H9 (cell line): ENCODE measurements around the gene BACH2. TPM values are rescaled to one million over a fixed set of nuclear protein-coding genes. Genes with fewer than 3 reads are reported as not detected.

Experiments used
- DNase-seq: peaks from one replicate; pipeline ENCODE4 v3.0.0-alpha.2; 2017
- H2AFZ ChIP-seq: one replicate; pipeline ENCODE4 v1.6.1; 2013; ENCODE audit warnings: mild to moderate bottlenecking, low read length, control low read depth, moderate library complexity
- H2AK5ac ChIP-seq: 2 replicates; pipeline ENCODE4 v1.6.1; 2013; ENCODE audit warnings: low read length, control low read depth, mixed read lengths; ENCODE audit not compliant: insufficient read length
- H2BK120ac ChIP-seq: one replicate; pipeline ENCODE4 v1.6.1; 2013; ENCODE audit warnings: low read depth, mild to moderate bottlenecking, low read length, control low read depth, inconsistent platforms; ENCODE audit not compliant: poor library complexity, severe bottlenecking
- H2BK12ac ChIP-seq: 2 replicates; pipeline ENCODE4 v1.6.1; 2013; ENCODE audit warnings: low read length, control low read depth, mixed read lengths, low read depth; ENCODE audit not compliant: insufficient read length
- H2BK15ac ChIP-seq: 2 replicates; pipeline ENCODE4 v1.6.1; 2013; ENCODE audit warnings: low read depth, low read length, control low read depth
- H2BK20ac ChIP-seq: one replicate; pipeline ENCODE4 v1.6.1; 2013; ENCODE audit warnings: low read depth, mild to moderate bottlenecking, low read length, control low read depth, inconsistent platforms; ENCODE audit not compliant: poor library complexity, severe bottlenecking
- H2BK5ac ChIP-seq: 2 replicates; pipeline ENCODE4 v1.6.1; 2013; ENCODE audit warnings: low read length, control low read depth, mixed read lengths; ENCODE audit not compliant: insufficient read length
- H3K14ac ChIP-seq: 2 replicates; pipeline ENCODE4 v1.6.1; 2013; ENCODE audit warnings: low read length, control low read depth; ENCODE audit not compliant: insufficient read depth
- H3K18ac ChIP-seq: 2 replicates; pipeline ENCODE4 v1.6.1; 2013; ENCODE audit warnings: low read depth, mild to moderate bottlenecking, mixed read lengths, low read length, control low read depth; ENCODE audit not compliant: insufficient read length
- H3K23ac ChIP-seq: 2 replicates; pipeline ENCODE4 v1.6.1; 2013; ENCODE audit warnings: low read length, control low read depth, mixed read lengths, low read depth; ENCODE audit not compliant: insufficient read length
- H3K23me2 ChIP-seq: 2 replicates; pipeline ENCODE4 v1.6.1; 2013; ENCODE audit warnings: low read depth, mild to moderate bottlenecking, mixed read lengths, low read length, control low read depth; ENCODE audit not compliant: insufficient read length, poor library complexity, severe bottlenecking
- H3K27ac ChIP-seq: 2 replicates; pipeline ENCODE4 v1.5.1; 2013; ENCODE audit warnings: low read length, control low read depth, mixed read lengths, low read depth; ENCODE audit not compliant: insufficient read length
- H3K27me3 ChIP-seq: 2 replicates; pipeline ENCODE4 v1.6.1; 2013; ENCODE audit warnings: low read length, control low read depth, inconsistent platforms; ENCODE audit not compliant: insufficient read depth
- H3K4ac ChIP-seq: 2 replicates; pipeline ENCODE4 v1.6.1; 2013; ENCODE audit warnings: low read depth, mild to moderate bottlenecking, control low read depth, inconsistent platforms, low read length, moderate library complexity
- H3K4me1 ChIP-seq: 2 replicates; pipeline ENCODE4 v1.6.1; 2013; ENCODE audit warnings: low read length, control low read depth, inconsistent platforms; ENCODE audit not compliant: insufficient read depth
- H3K4me2 ChIP-seq: 2 replicates; pipeline ENCODE4 v1.6.1; 2013; ENCODE audit warnings: low read length, control low read depth, mixed read lengths; ENCODE audit not compliant: insufficient read length, insufficient read depth
- H3K56ac ChIP-seq: 2 replicates; pipeline ENCODE4 v1.6.1; 2013; ENCODE audit warnings: low read depth, mild to moderate bottlenecking, mixed read lengths, low read length, control low read depth; ENCODE audit not compliant: insufficient read length
- H3K79me1 ChIP-seq: 2 replicates; pipeline ENCODE4 v1.6.1; 2013; ENCODE audit warnings: low read depth, mild to moderate bottlenecking, moderate library complexity, low read length, control low read depth, inconsistent platforms; ENCODE audit not compliant: insufficient read depth, poor library complexity, severe bottlenecking
- H3K79me2 ChIP-seq: 2 replicates; pipeline ENCODE4 v1.6.1; 2013; ENCODE audit warnings: low read length, control low read depth, inconsistent platforms; ENCODE audit not compliant: insufficient read depth
- H3K9ac ChIP-seq: 2 replicates; pipeline ENCODE4 v1.6.1; 2013; ENCODE audit warnings: low read length, control low read depth, mixed read lengths; ENCODE audit not compliant: insufficient read length; ENCODE audit errors: extremely low read depth
- H3K9me3 ChIP-seq: one replicate; pipeline ENCODE4 v1.6.1; 2013; ENCODE audit warnings: low read depth, low read length, inconsistent platforms; ENCODE audit not compliant: control insufficient read depth
- H3T11ph ChIP-seq: one replicate; pipeline ENCODE4 v1.6.1; 2013; ENCODE audit warnings: mild to moderate bottlenecking, low read length, control low read depth, inconsistent platforms
- H4K20me1 ChIP-seq: one replicate; pipeline ENCODE4 v1.6.1; 2013; ENCODE audit not compliant: control insufficient read depth, insufficient read length, insufficient read depth
- H4K5ac ChIP-seq: 2 replicates; pipeline ENCODE4 v1.6.1; 2013; ENCODE audit warnings: low read depth, mild to moderate bottlenecking, mixed read lengths, low read length, control low read depth; ENCODE audit not compliant: insufficient read length
- H4K8ac ChIP-seq: replicated peaks from 2 replicates; pipeline ENCODE4 v1.6.1; 2013; ENCODE audit warnings: low read length, control low read depth, mixed read lengths, low read depth; ENCODE audit not compliant: insufficient read length
- H4K91ac ChIP-seq: 2 replicates; pipeline ENCODE4 v1.6.1; 2013; ENCODE audit warnings: low read depth, mild to moderate bottlenecking, moderate library complexity, mixed read lengths, low read length, control low read depth; ENCODE audit not compliant: insufficient read length
- H3K27ac Mint-ChIP-seq, 3 experiments: 2 replicates in 2 of 3; 3 replicates in 1 of 3; pipeline ENCODE4 v1.8.0; 2020 to 2021; ENCODE audit warnings: mixed read lengths in 3 of 3, mild to moderate bottlenecking in 1 of 3, moderate library complexity in 1 of 3
- H3K27me3 Mint-ChIP-seq: 2 replicates; pipeline ENCODE4 v1.8.0; 2021; ENCODE audit warnings: low read depth, mild to moderate bottlenecking, moderate library complexity, mixed read lengths
- H3K36me3 Mint-ChIP-seq, 3 experiments: 2 replicates in 2 of 3; 3 replicates in 1 of 3; pipeline ENCODE4 v1.8.0; 2020 to 2021; ENCODE audit warnings: low read depth in 3 of 3, mixed read lengths in 3 of 3; ENCODE audit not compliant: insufficient read depth in 1 of 3
- H3K4me1 Mint-ChIP-seq, 2 experiments: 2 replicates each; pipeline ENCODE4 v1.8.0; 2020; ENCODE audit warnings: mixed read lengths in 2 of 2
- H3K4me3 Mint-ChIP-seq, 2 experiments: 2 replicates in 1 of 2; 3 replicates in 1 of 2; pipeline ENCODE4 v1.8.0; 2020 to 2021; ENCODE audit warnings: mild to moderate bottlenecking in 2 of 2, mixed read lengths in 2 of 2, moderate library complexity in 1 of 2
- H3K9me3 Mint-ChIP-seq, 2 experiments: 2 replicates in 1 of 2; 3 replicates in 1 of 2; pipeline ENCODE4 v1.8.0; 2020; ENCODE audit warnings: mild to moderate bottlenecking in 2 of 2, mixed read lengths in 2 of 2, moderate library complexity in 1 of 2
- WGBS: extraction: QIAGEN DNeasy Blood & Tissue Kit; methylation state at CpG from one replicate; pipeline ENCODE4 v1.1.7; 2013; ENCODE audit warnings: missing lambda C conversion rate, low lambda C conversion rate, mixed read lengths; ENCODE audit not compliant: insufficient read length; ENCODE audit errors: extremely low coverage; 5-methylcytosine and 5-hydroxymethylcytosine counted together
- total RNA-seq: library from RNA; stranded (reverse); gene quantifications from 2 replicates; pipeline ENCODE4 v1.2.1, GENCODE V29; 2021
- TF ChIP-seq, protein P1 (sequence below): fragments of 200-600 bp; sonication (generic); conservative IDR thresholded peaks from 3 replicates; pipeline ENCODE4 v1.8.0; 2021; ENCODE audit warnings: antibody characterized with exemption, mild to moderate bottlenecking

The BACH2 gene
- total RNA-seq, 1 experiment from 2014 or later = 2.0 TPM

DNA sequence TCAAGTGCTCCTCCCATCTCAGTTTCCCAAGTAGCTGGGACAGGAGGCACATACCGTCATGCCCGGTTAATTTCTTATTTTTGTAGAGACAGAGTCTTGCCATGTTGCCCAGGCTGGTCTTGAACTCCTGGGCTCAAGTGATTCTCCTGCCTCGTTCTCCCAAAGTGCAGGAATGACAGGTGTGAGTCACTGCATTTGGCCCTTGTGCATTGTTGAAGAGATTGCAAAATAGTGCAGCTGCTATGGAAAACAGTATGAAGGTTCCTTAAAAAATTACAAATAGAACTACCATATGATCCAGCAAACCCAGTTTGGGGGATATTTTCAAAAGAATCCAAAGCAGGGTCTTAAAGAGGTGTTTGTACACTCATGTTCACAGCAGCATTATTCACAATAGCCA, 333.3 kb downstream of the BACH2 start:
- Histone ChIP-seq H4K8ac (no peak overlapping the region), H3K23ac (no peak overlapping the region), H3K56ac (no peak overlapping the region), H3K9ac (no peak overlapping the region), H3K4me1 (no peaks in the 10 kb centered on the region), H2AK5ac (no peak overlapping the region), H3K4ac (no peak overlapping the region), H3K18ac (no peak overlapping the region), H2BK5ac (no peak overlapping the region), H2BK120ac (no peak overlapping the region), H4K5ac (no peak overlapping the region), H2BK20ac (no peak overlapping the region), H2AFZ (no peak overlapping the region), H3K27me3 (no peaks in the 10 kb centered on the region), H3K4me2 (no peak overlapping the region), H2BK12ac (no peak overlapping the region), H3K23me2 (no peaks in the 10 kb centered on the region), H3T11ph (no peak overlapping the region), H2BK15ac (no peak overlapping the region), H4K91ac (no peak overlapping the region), H3K9me3 (no peaks in the 10 kb centered on the region), H3K14ac (no peak overlapping the region), H3K79me2 (no peaks in the 10 kb centered on the region), H4K20me1 (no peaks in the 10 kb centered on the region), H3K79me1 (no peaks in the 10 kb centered on the region), H3K27ac (no peak overlapping the region)
- TF ChIP-seq, protein P1, sequence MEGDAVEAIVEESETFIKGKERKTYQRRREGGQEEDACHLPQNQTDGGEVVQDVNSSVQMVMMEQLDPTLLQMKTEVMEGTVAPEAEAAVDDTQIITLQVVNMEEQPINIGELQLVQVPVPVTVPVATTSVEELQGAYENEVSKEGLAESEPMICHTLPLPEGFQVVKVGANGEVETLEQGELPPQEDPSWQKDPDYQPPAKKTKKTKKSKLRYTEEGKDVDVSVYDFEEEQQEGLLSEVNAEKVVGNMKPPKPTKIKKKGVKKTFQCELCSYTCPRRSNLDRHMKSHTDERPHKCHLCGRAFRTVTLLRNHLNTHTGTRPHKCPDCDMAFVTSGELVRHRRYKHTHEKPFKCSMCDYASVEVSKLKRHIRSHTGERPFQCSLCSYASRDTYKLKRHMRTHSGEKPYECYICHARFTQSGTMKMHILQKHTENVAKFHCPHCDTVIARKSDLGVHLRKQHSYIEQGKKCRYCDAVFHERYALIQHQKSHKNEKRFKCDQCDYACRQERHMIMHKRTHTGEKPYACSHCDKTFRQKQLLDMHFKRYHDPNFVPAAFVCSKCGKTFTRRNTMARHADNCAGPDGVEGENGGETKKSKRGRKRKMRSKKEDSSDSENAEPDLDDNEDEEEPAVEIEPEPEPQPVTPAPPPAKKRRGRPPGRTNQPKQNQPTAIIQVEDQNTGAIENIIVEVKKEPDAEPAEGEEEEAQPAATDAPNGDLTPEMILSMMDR = no peak
- Mint-ChIP-seq H3K36me3 (no peaks in the 10 kb centered on the region), H3K4me1 (peaks cover 4 to 6% of the 10 kb centered on the region in 2 experiments; a peak in 2 of 4 replicates), H3K9me3 (no peaks in the 10 kb centered on the region), H3K4me3 (no peak overlapping the region), H3K27ac (no peak overlapping the region), H3K27me3 (no peaks in the 10 kb centered on the region)
- WGBS = no CpG with 5 or more reads among the region's 3 CpGs
- no peak for DNase-seq
